Mucosa of stomach (tissue), 1 donor: ENCODE results near the gene ZNF471.
A peak's percentile ranks its signal among the peaks of the same experiment; 100 is the strongest.

ENCODE experiments used
- H3K27me3 ChIP-seq: one replicate; pipeline ENCODE4 v1.7.0; 2013; ENCODE audit warnings: mild to moderate bottlenecking, low read length; ENCODE audit not compliant: control insufficient read depth, insufficient read depth
- H3K36me3 ChIP-seq: one replicate; pipeline ENCODE4 v1.7.0; 2013; ENCODE audit warnings: low read length; ENCODE audit not compliant: control insufficient read depth, insufficient read depth
- H3K4me1 ChIP-seq: one replicate; pipeline ENCODE4 v1.7.0; 2013; ENCODE audit warnings: mild to moderate bottlenecking, low read length; ENCODE audit not compliant: control insufficient read depth, insufficient read depth
- H3K4me3 ChIP-seq: one replicate; pipeline ENCODE4 v1.7.0; 2013; ENCODE audit warnings: low read length
- H3K9ac ChIP-seq: one replicate; pipeline ENCODE4 v1.7.0; 2013; ENCODE audit warnings: mild to moderate bottlenecking, low read length, moderate library complexity
- H3K9me3 ChIP-seq: one replicate; pipeline ENCODE4 v1.7.0; 2013; ENCODE audit warnings: mild to moderate bottlenecking, low read length, moderate library complexity; ENCODE audit not compliant: control insufficient read depth
- donor health status: Pancreatic carcinoma.

ZNF471 gene

DNA sequence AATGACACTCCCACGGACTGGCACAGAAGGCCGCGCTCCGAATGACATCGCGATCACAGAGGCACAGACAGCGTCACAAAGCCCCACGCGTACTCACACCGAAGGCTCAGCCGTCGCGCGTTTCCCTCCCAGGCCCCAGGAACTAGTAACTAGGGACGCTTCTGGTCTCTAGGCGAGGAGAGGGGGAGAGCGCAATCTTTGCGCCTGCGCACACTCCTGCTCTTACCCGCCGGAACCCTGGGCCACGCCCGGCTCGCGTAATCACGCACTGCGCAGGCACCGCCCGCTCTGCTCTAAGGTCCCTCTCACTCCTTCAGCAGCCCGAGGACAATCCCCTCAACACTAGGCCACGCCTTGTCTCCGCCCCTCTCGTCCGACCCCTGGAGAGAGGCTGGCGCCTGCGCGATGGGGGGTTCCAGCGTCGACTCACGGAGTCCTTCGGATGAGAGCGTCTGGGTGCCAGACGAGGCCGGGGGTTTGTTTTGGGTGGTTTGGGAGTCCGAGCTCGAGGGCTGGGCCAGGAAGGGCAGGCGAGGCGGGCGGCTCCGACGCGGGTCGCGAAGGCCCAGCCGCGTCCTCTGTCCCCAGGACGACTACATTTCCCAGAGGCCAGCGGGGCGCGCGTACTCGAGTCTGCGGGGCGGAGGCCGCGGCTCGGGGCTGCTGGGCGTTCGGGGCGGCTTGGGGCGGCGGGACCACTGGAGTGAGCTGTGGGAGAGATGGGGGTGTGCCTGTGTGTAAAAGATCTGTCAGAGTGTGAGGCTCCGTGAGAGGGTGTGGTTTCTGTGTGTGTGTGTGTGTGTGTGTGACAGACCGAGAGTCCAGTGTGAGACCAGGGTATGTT, at the start of gene ZNF471:
Gene ZNF471 (plus strand): TSS at position 410 of the 844 bp plus-strand sequence. CDS start 3,717 bp downstream, outside the sequence.
- Histone ChIP-seq H3K36me3 (no peaks in the 10 kb centered on the region), H3K9me3 (no peaks in the 10 kb centered on the region), H3K4me1 (no peaks in the 10 kb centered on the region), H3K4me3 (peak within 1 kb of the TSS; percentile 93), H3K27me3 (no peaks in the 10 kb centered on the region), H3K9ac (peak within 1 kb of the TSS; percentile 75)

DNA sequence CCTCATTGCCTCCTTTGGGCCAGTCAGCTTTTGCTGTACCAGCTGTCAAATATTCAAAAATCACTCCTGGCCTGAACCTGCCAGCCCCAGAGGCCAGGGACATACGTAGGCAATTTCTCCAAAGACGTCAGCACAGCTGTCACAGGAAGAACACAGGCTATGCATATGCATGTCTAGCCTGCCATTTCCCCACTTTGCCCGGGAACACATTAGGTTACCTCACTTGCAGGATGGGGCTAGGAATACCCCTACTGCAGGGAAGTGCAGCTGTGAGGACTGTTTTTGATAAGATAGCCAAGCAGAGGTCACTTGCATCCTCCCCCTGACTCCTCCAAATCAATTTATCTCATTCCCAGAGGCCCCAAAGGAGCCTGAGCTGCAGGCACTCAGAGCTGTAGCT, 33.3 kb upstream of the ZNF471 start:
- H3K4me3 ChIP-seq = no peak overlapping the region
- no peaks in the 10 kb centered on the region for H3K36me3 ChIP-seq
- H3K9ac ChIP-seq = no peak overlapping the region
- no peaks in the 10 kb centered on the region for H3K4me1 ChIP-seq
- no peaks in the 10 kb centered on the region for H3K9me3 ChIP-seq
- no peaks in the 10 kb centered on the region for H3K27me3 ChIP-seq

DNA sequence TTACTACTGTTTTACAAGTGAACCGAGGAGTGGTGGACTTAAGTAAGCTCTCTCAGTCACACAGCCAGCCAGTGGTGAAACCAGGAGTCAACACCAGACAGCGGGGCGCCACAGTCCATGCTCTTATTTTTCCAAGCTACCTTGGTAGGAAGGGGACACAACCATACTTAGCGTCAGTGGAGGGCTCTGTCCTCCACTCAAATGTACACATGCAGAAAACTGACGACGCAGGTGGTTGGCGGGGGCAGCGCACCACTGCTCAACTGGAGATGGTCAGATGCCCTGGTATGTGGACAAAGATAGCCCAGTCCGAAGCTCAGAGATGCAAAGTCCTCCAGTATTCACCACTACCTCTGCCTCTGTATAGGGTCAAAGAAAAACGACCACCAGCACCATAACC, 31.6 kb upstream of the ZNF471 start:
- Histone ChIP-seq H3K36me3 (no peaks in the 10 kb centered on the region), H3K4me1 (no peaks in the 10 kb centered on the region), H3K9ac (no peak overlapping the region)

DNA sequence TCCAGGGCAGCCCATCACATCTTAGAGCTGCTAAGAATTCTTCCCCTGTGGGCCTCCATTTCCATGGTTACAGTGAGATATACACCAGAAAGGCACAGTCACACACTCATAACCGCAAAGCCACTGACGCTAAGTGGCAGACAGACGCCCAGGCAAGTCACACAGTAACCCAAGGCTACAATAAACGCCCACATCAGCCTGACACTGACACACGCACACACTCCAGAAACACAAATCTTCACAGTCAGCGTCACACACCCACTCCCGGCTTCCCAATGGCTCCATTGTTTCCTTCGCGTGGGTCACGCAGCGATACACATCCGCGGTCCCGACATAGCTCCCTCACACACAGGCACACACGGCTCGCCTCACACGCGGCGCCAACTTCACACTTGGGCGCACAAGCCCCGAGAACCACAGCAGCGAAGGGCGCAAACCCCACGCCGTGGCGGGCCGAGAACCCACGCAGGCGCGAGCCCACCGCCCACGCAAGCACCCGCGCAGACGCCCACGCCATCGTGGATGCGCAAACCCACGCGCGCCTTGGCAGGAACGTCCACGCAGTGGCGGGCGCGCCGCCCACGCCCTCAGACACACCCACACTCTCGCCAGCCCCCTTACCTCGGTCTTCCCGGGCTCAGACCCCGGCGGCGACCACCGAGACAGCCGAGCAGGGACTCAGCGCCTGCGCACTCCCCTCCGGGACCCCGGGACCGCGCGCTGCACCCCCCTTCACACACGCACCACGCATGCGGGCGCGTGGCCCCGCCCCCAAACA, 30.8 kb upstream of the ZNF471 start, which contains the start of gene ZNF667:
Gene ZNF667 (minus strand): TSS at position 695 of the 778 bp plus-strand sequence. CDS start 14,975 bp downstream, outside the sequence.
- no peaks in the 10 kb centered on the region for H3K36me3 ChIP-seq
- H3K27me3 ChIP-seq = no peaks in the 10 kb centered on the region
- no peaks in the 10 kb centered on the region for H3K9me3 ChIP-seq

More for the DNA sequence above, 31.6 kb upstream of the ZNF471 start:
- Histone ChIP-seq H3K9me3 (no peaks in the 10 kb centered on the region), H3K27me3 (no peaks in the 10 kb centered on the region), H3K4me3 (no peak overlapping the region)

DNA sequence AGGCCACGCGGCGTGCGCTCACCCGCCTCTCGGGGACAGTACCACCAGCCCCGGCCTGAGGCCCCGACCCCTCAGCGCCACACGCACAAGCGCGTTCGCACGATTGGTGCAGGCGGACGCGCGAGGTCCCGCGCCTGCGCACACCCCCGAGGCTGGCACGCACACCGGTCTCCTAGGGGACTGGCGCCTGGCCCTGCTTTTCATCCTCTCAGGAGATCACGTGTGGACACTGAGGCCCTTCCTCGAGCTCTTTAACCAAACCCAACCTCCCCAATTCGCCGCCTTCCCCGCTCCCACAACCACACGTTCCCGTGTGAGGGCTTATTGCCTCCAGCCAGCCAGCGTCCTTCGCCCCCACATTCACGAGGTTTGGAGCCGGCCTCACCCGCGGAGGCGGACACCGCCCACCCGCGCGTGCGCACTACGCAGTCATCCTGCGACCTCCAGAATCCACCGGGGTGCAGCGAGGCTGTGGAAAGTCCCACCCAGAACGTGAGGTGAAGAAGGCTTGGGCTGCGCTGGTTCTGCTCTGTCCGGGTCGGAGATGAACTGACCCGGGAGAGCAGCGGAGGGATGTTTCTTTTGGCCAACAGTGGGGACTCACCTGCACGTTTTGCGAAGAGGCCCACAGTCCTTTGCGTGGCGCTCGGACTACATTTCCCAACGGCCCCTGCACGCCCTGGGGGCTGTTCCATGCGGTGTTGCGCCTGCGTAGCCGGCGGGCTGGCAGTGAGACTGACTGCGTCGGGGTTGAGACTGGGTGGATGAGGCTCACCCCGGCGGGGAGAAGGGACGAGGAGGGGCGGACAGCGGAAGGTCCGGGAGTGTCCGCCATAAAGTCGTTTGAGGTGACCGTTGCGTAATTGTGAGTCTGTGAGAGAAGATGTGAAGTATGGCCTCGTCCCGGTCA, 30.0 kb upstream of the ZNF471 start:
- peak overlapping the region; percentile 36 for H3K4me3 ChIP-seq
- H3K36me3 ChIP-seq = no peaks in the 10 kb centered on the region
- peak overlapping the region; percentile 53 for H3K9ac ChIP-seq
- no peaks in the 10 kb centered on the region for H3K27me3 ChIP-seq
- H3K9me3 ChIP-seq = no peaks in the 10 kb centered on the region
- H3K4me1 ChIP-seq = no peaks in the 10 kb centered on the region

More for the DNA sequence above, 30.8 kb upstream of the ZNF471 start, which contains the start of gene ZNF667:
- peak within 1 kb of the TSS; percentile 53 for H3K9ac ChIP-seq
- no peaks in the 10 kb centered on the region for H3K4me1 ChIP-seq
- H3K4me3 ChIP-seq = peak within 1 kb of the TSS; percentile 36

DNA sequence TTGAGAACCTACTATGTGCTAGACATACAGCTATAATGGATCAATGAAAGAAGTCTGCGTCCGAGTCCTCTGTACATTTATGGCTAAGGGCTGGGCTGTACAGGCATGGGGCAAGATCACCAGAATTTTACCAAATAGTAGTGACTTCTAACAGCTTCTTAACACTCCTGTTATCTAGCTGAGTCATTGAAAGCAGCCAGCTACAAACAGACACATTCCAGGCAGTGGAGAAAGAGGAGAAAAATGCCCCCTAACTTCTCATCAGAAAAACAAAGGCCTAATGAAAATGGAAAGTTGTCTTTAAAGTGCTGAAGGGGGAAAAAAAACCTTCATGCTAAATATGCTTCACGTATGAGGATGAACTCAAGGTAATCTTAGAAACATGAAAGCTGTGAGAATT, 16.3 kb upstream of the ZNF471 start:
- H3K4me3 ChIP-seq = no peak overlapping the region
- no peak overlapping the region for H3K9ac ChIP-seq
- H3K4me1 ChIP-seq = no peaks in the 10 kb centered on the region
- H3K27me3 ChIP-seq = no peaks in the 10 kb centered on the region
- no peaks in the 10 kb centered on the region for H3K9me3 ChIP-seq
- H3K36me3 ChIP-seq = no peaks in the 10 kb centered on the region

DNA sequence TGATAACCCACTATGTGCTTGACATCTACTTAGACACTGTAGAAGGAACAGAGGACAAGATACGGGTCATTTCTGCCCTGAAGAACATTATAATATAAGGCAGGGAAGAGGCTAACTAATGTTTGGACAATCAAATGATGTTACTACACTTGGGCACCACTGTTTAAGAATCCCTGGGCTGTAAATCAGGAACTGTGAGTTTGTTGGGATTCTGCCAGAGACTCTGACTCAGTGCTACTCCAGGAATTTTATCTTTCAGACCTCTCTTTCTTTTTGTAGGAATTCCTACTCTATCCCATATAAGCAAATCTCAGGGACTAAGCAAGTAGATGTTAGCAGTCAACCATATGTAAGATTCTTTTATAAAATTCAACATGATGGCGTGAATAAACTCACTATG, 3.1 kb upstream of the ZNF471 start:
- Histone ChIP-seq H3K27me3 (no peaks in the 10 kb centered on the region), H3K36me3 (no peaks in the 10 kb centered on the region), H3K9ac (no peak overlapping the region), H3K4me3 (no peak overlapping the region), H3K4me1 (no peaks in the 10 kb centered on the region), H3K9me3 (no peaks in the 10 kb centered on the region)

DNA sequence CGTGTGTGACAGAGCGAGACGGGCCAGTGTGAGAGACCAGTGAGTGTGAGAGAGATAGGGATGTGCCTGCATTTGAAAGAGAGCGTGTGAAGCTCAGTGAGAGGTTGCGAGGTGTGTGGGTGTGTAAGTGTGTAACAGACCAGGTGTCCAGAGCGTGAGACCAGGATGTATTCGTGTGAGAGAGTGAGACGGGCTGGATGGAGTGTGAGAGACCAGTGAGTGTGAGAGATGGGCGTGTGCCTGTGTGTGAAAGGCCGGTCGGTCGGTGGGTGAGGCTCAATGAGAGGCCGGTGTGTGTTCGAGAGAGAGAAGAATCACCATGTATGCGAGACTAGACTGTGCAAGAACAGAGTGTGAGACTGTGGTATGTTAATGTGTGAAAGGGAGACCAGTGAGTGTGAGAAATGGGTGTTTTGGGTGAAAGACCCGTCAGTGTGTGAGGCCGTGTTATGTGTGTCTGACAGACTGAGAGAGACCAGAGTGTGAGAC, 679 bp downstream of the ZNF471 start:
- peak overlapping the region; percentile 75 for H3K9ac ChIP-seq
- H3K27me3 ChIP-seq = no peaks in the 10 kb centered on the region
- H3K4me3 ChIP-seq = peak overlapping the region; percentile 93
- H3K9me3 ChIP-seq = no peaks in the 10 kb centered on the region
- no peaks in the 10 kb centered on the region for H3K36me3 ChIP-seq
- H3K4me1 ChIP-seq = no peaks in the 10 kb centered on the region

DNA sequence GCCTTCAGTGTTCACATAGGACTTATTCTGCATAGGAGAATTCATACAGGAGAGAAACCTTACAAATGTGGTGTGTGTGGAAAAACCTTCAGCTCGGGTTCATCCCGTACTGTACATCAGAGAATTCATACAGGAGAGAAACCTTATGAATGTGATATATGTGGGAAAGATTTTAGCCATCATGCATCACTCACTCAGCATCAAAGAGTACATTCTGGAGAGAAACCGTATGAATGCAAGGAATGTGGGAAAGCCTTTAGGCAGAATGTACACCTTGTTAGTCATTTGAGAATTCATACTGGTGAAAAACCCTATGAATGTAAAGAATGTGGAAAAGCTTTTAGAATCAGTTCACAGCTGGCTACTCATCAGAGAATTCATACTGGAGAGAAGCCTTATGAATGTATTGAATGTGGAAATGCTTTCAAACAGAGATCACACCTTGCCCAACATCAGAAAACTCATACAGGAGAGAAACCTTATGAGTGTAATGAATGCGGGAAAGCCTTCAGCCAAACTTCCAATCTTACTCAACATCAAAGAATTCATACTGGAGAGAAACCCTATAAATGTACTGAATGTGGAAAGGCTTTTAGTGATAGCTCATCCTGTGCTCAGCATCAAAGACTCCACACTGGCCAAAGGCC, 17.7 kb downstream of the ZNF471 start:
- Histone ChIP-seq H3K9ac (no peak overlapping the region), H3K36me3 (no peaks in the 10 kb centered on the region), H3K9me3 (peaks cover 20% of the 10 kb centered on the region), H3K4me3 (no peak overlapping the region), H3K27me3 (no peaks in the 10 kb centered on the region), H3K4me1 (no peaks in the 10 kb centered on the region)

DNA sequence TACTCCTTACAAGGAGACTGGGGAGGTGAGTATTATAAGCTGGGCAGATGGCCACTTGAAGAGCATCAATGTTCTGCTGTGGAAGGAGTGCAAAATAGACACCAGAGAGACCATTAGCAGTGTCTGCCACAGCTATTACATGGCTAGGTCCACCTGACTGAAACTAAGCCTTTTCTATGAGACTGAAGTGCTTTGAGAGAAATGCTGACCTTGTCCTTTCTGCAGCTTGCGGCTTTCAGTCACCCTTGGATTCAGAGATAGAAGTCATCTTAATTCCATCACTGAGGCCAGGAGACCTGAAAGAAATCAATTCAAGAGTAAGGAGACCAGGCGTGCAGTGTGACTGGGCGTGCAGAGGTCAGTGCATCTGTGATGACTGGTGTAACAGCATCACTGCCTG, 29.8 kb downstream of the ZNF471 start:
- Histone ChIP-seq H3K36me3 (no peaks in the 10 kb centered on the region), H3K4me3 (peak overlapping the region; percentile 7), H3K27me3 (no peaks in the 10 kb centered on the region), H3K4me1 (peaks cover 6% of the 10 kb centered on the region), H3K9me3 (peaks cover 8% of the 10 kb centered on the region), H3K9ac (no peak overlapping the region)

DNA sequence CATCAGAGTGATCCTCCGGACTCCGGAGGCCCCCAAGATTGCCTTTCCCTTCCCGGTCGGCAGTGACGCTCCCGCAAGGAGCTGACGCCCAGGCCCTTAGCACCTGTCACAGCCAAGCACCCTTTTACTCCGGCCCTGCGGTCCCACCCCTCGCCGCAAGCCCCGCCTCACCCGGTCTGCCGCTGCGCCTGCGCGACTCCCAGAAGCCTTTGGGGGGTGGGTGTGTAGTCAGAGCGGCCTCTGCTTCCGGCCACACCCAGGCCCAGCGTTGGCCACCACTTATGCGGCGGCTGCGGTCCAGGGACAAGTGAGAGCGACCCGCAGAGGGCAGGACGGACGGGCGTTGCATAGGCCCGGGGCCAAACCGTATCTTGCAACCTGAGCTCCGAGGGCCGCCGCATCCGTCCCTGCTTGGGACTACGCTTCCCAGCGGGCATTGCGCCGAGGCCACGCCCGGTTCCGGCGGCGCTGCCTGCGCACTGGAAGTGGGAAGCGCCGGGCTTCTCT, 30.7 kb downstream of the ZNF471 start:
- Histone ChIP-seq H3K9ac (peak overlapping the region; percentile 18), H3K27me3 (no peaks in the 10 kb centered on the region), H3K9me3 (peaks cover 8% of the 10 kb centered on the region)

More for the DNA sequence above, 30.7 kb downstream of the ZNF471 start:
- Histone ChIP-seq H3K4me3 (peak overlapping the region; percentile 7), H3K36me3 (no peaks in the 10 kb centered on the region), H3K4me1 (peaks cover 6% of the 10 kb centered on the region)
